MV-4-11 (cell line): ENCODE measurements around the gene KCNK3.
"Not testable (repeated sequence)": the region's sequence is repeated elsewhere in the genome, so short reads cannot be mapped to it uniquely, and the experiment has no call there.

ENCODE experiments used
- DNase-seq: peaks from one replicate; lab custom pipeline; 2025; lab: John Stamatoyannopoulos, UW

KCNK3 gene

GRCh38 chr2:26730549-26731344, 38.2 kb downstream of the KCNK3 start:
- no peak for DNase-seq

GRCh38 chr2:26731714-26732113, 39.2 kb downstream of the KCNK3 start:
- no peak for DNase-seq

GRCh38 chr2:26732446-26732845, 39.9 kb downstream of the KCNK3 start:
- DNase-seq = no peak

GRCh38 chr2:26733413-26733812, 40.9 kb downstream of the KCNK3 start:
- no peak for DNase-seq

- peak; percentile 87 for DNase-seq
These were observed 42.6 kb downstream of the KCNK3 start for GRCh38 chr2:26735097-26735496.

- DNase-seq = no peak
These were observed 43.5 kb downstream of the KCNK3 start for GRCh38 chr2:26735883-26736588.

GRCh38 chr2:26737221-26737620, 44.7 kb downstream of the KCNK3 start:
- DNase-seq = no peak

GRCh38 chr2:26738481-26738880, 46.0 kb downstream of the KCNK3 start:
- DNase-seq = no peak

GRCh38 chr2:26739514-26739913, 47.0 kb downstream of the KCNK3 start:
- DNase-seq = no peak

GRCh38 chr2:26740346-26740745, 47.8 kb downstream of the KCNK3 start:
- no peak for DNase-seq

- DNase-seq = peak; percentile 44
These were observed 48.4 kb downstream of the KCNK3 start for GRCh38 chr2:26740890-26741302.

- no peak for DNase-seq
These were observed 49.7 kb downstream of the KCNK3 start for GRCh38 chr2:26742048-26742770.

- DNase-seq = no peak
These were observed 51.3 kb downstream of the KCNK3 start for GRCh38 chr2:26743852-26744251.

GRCh38 chr2:26744953-26745352, 52.4 kb downstream of the KCNK3 start:
- DNase-seq = no peak

- DNase-seq = peak; percentile 58
These were observed 53.2 kb downstream of the KCNK3 start for GRCh38 chr2:26745609-26746327.

- DNase-seq = no peak
These were observed 54.4 kb downstream of the KCNK3 start for GRCh38 chr2:26746934-26747333.

- peak; percentile 52 for DNase-seq
These were observed 57.4 kb downstream of the KCNK3 start for GRCh38 chr2:26749787-26750420.

- not testable (repeated sequence) for DNase-seq
These were observed 57.9 kb downstream of the KCNK3 start for GRCh38 chr2:26750467-26750866.

GRCh38 chr2:26752656-26753055, 60.1 kb downstream of the KCNK3 start:
- no peak for DNase-seq

GRCh38 chr2:26754539-26754938, 62.0 kb downstream of the KCNK3 start:
- DNase-seq = no peak

GRCh38 chr2:26754972-26755670, 62.6 kb downstream of the KCNK3 start:
- peak; percentile 39 for DNase-seq
